Stomach (tissue), 9 donors: ENCODE data around the gene RNF112. TPM values are rescaled to one million over a fixed set of nuclear protein-coding genes. Genes with fewer than 3 reads are reported as not detected.

Experiments used
- DNase-seq, 2 donors: peaks; one replicate each; pipeline versions ENCODE4 v3.0.0 to v3.0.0-alpha.2; 2013 to 2019
- H3K27ac ChIP-seq, 5 donors: fragments of 200-600 bp in 4 of 5; sonication (generic) in 4 of 5; one replicate each; pipeline ENCODE4 v1.5.1; 2013 to 2019; ENCODE audit warnings: mild to moderate bottlenecking in 1 of 5, moderate library complexity in 1 of 5
- H3K27me3 ChIP-seq, 3 donors: fragments of 200-600 bp; sonication (generic); one replicate each; pipeline ENCODE4 v1.5.1; 2017 to 2019; ENCODE audit warnings: mixed run types in 1 of 3
- H3K36me3 ChIP-seq, 4 donors: fragments of 200-600 bp; sonication (generic); 1 replicate in 3 of 4; 2 replicates in 1 of 4; pipeline ENCODE4 v1.5.1; 2016 to 2019
- H3K4me1 ChIP-seq, 4 donors: fragments of 200-600 bp; sonication (generic); one replicate each; pipeline ENCODE4 v1.5.1; 2016 to 2019
- H3K4me3 ChIP-seq, 4 donors: fragments of 200-600 bp; sonication (generic) in 3 of 4; one replicate each; pipeline ENCODE4 v1.5.1; 2016 to 2019; ENCODE audit warnings: mild to moderate bottlenecking in 1 of 4
- H3K9me3 ChIP-seq, 4 donors: fragments of 200-600 bp; sonication (generic); one replicate each; pipeline ENCODE4 v1.5.1; 2016 to 2019
- EP300 ChIP-seq: sonication (generic); formaldehyde crosslinking; IDR thresholded peaks from one replicate; pipeline ENCODE4 v1.6.1; 2017; ENCODE audit warnings: antibody characterized with exemption
- POLR2A ChIP-seq, 4 donors: fragments of 450-650 bp; IDR thresholded peaks; one replicate each; pipeline ENCODE4 v1.6.1; 2016; ENCODE audit warnings: antibody characterized with exemption in 4 of 4, control low read depth in 2 of 4, mild to moderate bottlenecking in 1 of 4, moderate library complexity in 1 of 4
- POLR2AphosphoS5 ChIP-seq, 3 donors: sonication (generic); formaldehyde crosslinking; IDR thresholded peaks; one replicate each; pipeline ENCODE4 v1.6.1; 2016; ENCODE audit warnings: antibody characterized with exemption in 3 of 3
- WGBS, 5 donors: extraction: QIAGEN DNeasy Blood & Tissue Kit in 3 of 5; methylation state at CpG; one replicate each; pipeline versions ENCODE4 v1.1.5 to v1.1.7; 2013 to 2018; 5-methylcytosine and 5-hydroxymethylcytosine counted together
- intact Hi-C: fragments of 100-400 bp; cut with DNase I; formaldehyde crosslinking; loops from one replicate; pipeline ENCODE4 v1.15.1; 2023; ENCODE audit warnings: low total_unique reads
- polyA plus RNA-seq, 3 donors: library from polyadenylated mRNA; stranded (reverse); fragments of 200-250 nt; gene quantifications; one replicate each; pipeline ENCODE4 v1.2.3, GENCODE V29; 2013
- total RNA-seq, 5 donors: library from RNA; depleted of rRNA; stranded (reverse); fragments of >200 nt; gene quantifications; one replicate each; pipeline versions ENCODE4 v1.1.0 to v1.2.3, GENCODE V29; 2014 to 2016
- TF ChIP-seq, protein P1 (sequence below), 7 experiments: fragments of 450-650 bp in 4 of 7; fragments of 200-600 bp in 3 of 7; sonication (generic) in 3 of 7; IDR thresholded peaks; one replicate each; pipeline ENCODE4 v1.5.1; 2016 to 2019; ENCODE audit warnings: antibody characterized with exemption in 7 of 7, control low read depth in 2 of 7, mild to moderate bottlenecking in 1 of 7
- donor health status: healthy with polysubstance abuse.
- donor health status: Bipolar disorder and iron deficiency.
- donor health status: healthy.

Gene RNF112
- total and polyA plus RNA-seq, 8 donors: 0.45 to 5.0 (median 2.1) TPM; not detected in 2

DNA sequence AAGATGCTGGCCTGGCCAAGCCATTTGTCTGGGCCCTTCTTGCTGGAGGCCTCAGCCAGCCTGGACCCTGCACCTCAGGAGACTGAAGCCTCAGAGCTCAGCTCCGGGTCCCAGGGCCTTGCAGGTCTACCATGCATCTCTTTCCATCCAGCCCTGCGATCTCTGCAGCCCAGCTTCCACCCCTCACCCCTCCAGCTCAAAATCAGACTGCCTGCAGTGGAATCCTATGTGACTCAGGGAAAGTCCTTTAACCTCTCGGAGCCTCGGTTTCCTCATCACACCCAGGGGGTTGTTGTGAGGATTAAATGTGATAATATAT, 45.6 kb upstream of the RNF112 start:
- WGBS, 5 donors: 86 to 92% (median 88%) methylated on average over 4 of the region's 4 CpGs
- intact Hi-C loops: loop anchor here (5.0 to 10.0 kb wide), 2 partner anchors 82 to 399 kb away; no protein-coding TSS in a partner anchor
- no peak overlapping the region for H3K27ac ChIP-seq
- no peak overlapping the region for H3K4me3 ChIP-seq
- peaks cover 0 to 31% (median 14%) of the 10 kb centered on the region in 4 donors for H3K4me1 ChIP-seq
- H3K36me3 ChIP-seq: no peaks in the 10 kb centered on the region
- no peaks in the 10 kb centered on the region for H3K27me3 ChIP-seq
- H3K9me3 ChIP-seq: no peaks in the 10 kb centered on the region
- TF ChIP-seq POLR2AphosphoS5 (IDR thresholded peaks at IDR 0.05) (no peak), POLR2A (IDR thresholded peaks at IDR 0.05) (no peak), EP300 (no peak)
- TF ChIP-seq, protein P1, sequence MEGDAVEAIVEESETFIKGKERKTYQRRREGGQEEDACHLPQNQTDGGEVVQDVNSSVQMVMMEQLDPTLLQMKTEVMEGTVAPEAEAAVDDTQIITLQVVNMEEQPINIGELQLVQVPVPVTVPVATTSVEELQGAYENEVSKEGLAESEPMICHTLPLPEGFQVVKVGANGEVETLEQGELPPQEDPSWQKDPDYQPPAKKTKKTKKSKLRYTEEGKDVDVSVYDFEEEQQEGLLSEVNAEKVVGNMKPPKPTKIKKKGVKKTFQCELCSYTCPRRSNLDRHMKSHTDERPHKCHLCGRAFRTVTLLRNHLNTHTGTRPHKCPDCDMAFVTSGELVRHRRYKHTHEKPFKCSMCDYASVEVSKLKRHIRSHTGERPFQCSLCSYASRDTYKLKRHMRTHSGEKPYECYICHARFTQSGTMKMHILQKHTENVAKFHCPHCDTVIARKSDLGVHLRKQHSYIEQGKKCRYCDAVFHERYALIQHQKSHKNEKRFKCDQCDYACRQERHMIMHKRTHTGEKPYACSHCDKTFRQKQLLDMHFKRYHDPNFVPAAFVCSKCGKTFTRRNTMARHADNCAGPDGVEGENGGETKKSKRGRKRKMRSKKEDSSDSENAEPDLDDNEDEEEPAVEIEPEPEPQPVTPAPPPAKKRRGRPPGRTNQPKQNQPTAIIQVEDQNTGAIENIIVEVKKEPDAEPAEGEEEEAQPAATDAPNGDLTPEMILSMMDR (IDR thresholded peaks at IDR 0.05): no peak
- no peak for DNase-seq

DNA sequence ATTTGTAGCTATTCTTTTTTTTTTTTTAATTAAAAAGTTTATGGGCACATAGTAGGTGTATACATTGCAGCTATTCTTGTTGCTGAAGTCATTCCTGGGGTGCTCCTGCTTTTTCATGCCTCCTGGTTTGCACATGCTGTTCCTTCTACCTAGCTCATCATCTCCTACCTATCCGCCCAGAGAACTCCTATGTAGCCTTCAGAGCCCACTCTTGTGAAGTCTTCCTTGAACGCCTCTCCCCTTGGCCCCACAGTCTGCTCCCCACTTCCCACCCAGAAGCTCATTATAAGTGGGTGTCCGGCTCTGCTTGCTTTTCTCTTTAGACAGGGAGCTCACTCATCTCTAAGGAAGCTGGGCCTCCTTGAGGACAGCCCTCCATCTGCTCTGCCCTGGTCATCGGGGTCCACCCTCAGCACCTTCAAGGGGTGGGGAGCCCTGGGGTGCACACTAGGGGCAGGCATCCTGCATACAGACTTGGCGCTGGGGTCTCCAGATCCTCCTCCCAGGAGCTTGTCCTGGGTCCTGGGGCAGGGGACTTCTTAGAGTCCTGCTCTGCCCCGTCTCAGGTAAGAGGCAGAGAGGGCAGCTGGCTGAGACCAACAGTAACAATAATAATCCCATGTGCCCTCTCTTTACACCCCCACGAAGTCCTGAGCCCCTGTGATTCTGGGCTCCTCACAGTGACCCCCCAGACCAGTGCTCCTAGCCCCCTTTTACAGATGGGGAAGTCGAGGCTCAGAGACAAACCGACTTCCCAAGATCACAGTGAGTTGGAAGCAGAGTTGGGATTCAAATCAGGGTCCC, 45.0 kb upstream of the RNF112 start:
- 82 to 94% (median 88%) methylated on average over 9 of the region's 9 CpGs for WGBS, 5 donors
- TF ChIP-seq POLR2A (IDR thresholded peaks at IDR 0.05): no peak
- no peak for TF ChIP-seq EP300
- TF ChIP-seq, protein P1 (IDR thresholded peaks at IDR 0.05): no peak
- TF ChIP-seq POLR2AphosphoS5 (IDR thresholded peaks at IDR 0.05): no peak
- Histone ChIP-seq H3K4me1 (peaks cover 0 to 37% (median 14%) of the 10 kb centered on the region in 4 donors), H3K27me3 (no peaks in the 10 kb centered on the region), H3K36me3 (no peaks in the 10 kb centered on the region), H3K9me3 (no peaks in the 10 kb centered on the region), H3K4me3 (no peak overlapping the region), H3K27ac (no peak overlapping the region)
- DNase-seq: no peak
- intact Hi-C loops: loop anchor here (5.0 to 10.0 kb wide), 2 partner anchors 81 to 399 kb away; no protein-coding TSS in a partner anchor

DNA sequence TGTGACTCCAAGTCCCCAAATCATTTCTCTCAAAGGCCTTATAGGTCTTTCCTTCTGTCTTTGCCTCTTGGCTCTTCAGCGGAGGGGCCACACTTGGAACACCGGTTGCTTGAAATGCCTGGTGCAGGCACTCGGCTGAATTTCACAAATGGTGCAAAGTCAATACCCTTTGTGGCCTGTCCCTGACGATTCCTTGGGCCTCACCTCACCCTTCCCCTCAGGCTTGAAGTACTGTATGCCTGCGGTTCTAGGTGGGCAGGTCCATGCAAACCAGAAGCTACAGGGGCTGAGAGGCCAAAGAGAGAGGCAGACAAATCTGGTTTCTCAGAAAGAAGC, 44.4 kb upstream of the RNF112 start:
- Histone ChIP-seq H3K27ac (no peak overlapping the region), H3K9me3 (no peaks in the 10 kb centered on the region), H3K36me3 (no peaks in the 10 kb centered on the region), H3K27me3 (no peaks in the 10 kb centered on the region), H3K4me3 (no peak overlapping the region), H3K4me1 (peaks cover 0 to 37% (median 12%) of the 10 kb centered on the region in 4 donors)
- no peak for DNase-seq
- WGBS, 5 donors: 76 to 86% (median 81%) methylated on average over 5 of the region's 5 CpGs
- TF ChIP-seq POLR2AphosphoS5 (IDR thresholded peaks at IDR 0.05): no peak
- TF ChIP-seq EP300: no peak
- no peak for TF ChIP-seq POLR2A (IDR thresholded peaks at IDR 0.05)
- TF ChIP-seq, protein P1 (IDR thresholded peaks at IDR 0.05): no peak
- intact Hi-C loops: loop anchor here (5.0 to 10.0 kb wide), 2 partner anchors 81 to 398 kb away; no protein-coding TSS in a partner anchor

DNA sequence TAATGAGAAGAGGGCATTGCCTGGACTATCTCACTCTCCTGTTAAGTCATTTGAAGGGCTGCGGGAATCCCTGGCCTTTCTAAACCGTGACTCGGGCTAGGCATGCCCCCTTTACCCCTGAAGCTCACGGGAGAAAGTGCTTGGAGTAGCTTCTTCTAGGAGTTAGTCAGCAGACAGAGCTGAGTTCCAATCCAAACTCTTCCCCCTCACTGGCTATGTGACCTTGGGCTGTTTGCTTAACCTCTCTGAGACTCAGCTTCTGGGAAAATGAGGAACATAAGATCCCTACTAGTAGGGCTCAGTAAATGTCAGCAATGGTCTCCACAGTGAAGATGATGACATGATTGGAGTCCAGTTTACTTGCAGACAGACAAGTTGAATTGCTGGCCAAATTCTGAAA, 42.8 kb upstream of the RNF112 start:
- Histone ChIP-seq H3K36me3 (no peaks in the 10 kb centered on the region), H3K27ac (no peak overlapping the region), H3K4me1 (peaks cover 0 to 25% (median 2%) of the 10 kb centered on the region in 4 donors), H3K9me3 (no peaks in the 10 kb centered on the region), H3K27me3 (no peaks in the 10 kb centered on the region), H3K4me3 (no peak overlapping the region)
- no peak for DNase-seq
- no peak for TF ChIP-seq POLR2AphosphoS5 (IDR thresholded peaks at IDR 0.05)
- no peak for TF ChIP-seq POLR2A (IDR thresholded peaks at IDR 0.05)
- TF ChIP-seq EP300: no peak
- TF ChIP-seq, protein P1 (IDR thresholded peaks at IDR 0.05): no peak
- 80 to 90% (median 87%) methylated on average over 4 of the region's 4 CpGs for WGBS, 5 donors
- intact Hi-C loops: loop anchor here (5.0 to 10.0 kb wide), 2 partner anchors 79 to 397 kb away; no protein-coding TSS in a partner anchor
